Measurements from ENCODE around the gene NT5DC1. TPM values are rescaled to one million over a fixed set of nuclear protein-coding genes. Genes with fewer than 3 reads are reported as not detected.

NT5DC1 gene
- total RNA-seq, 1 experiment from 2014 or later: 63.7 TPM

- Histone ChIP-seq H3K27ac (ENCODE audit: low read depth, low read length) (no peak overlapping the region), H3K36me3 (ENCODE audit: control insufficient read depth in 1 of 2, insufficient read depth in 2 of 2, low read length in 2 of 2) (no peaks in the 10 kb centered on the region)
Measured at GRCh38 chr6:116057766-116058165, 42.9 kb upstream of the NT5DC1 start.

GRCh38 chr6:116059713-116060571 is 40.7 kb upstream of the NT5DC1 start:
- BruUV-seq (replicated peaks): TSS peak; percentile 69
- intact Hi-C loops (cut with micrococcal nuclease): loop anchor here (1.0 kb wide), 1 partner anchor 49 kb away; no protein-coding TSS in a partner anchor
- no peaks in the 10 kb centered on the region for H3K9me3 ChIP-seq (ENCODE audit: control insufficient read depth in 1 of 2, insufficient read depth in 1 of 2, low read depth in 1 of 2, low read length in 2 of 2)
- H3K27me3 ChIP-seq (ENCODE audit: insufficient read depth, low read length): no peaks in the 10 kb centered on the region
- ChIA-PET RAD21 (ENCODE audit: low non-redundant PET in 1 of 2, low total read pairs in 2 of 2, uncharacterized antibody in 2 of 2, unreplicated experiment in 2 of 2) (no interaction called here), CTCF (interaction anchor here (0.8 to 2.3 kb wide), 14 partner anchors 9 to 58 kb away, joined by 3 to 14 read pairs (median 4); partner anchors contain the start of gene NT5DC1), POLR2A (interaction anchor here (0.9 to 1.8 kb wide), 6 partner anchors 8 to 47 kb away, joined by 3 to 11 read pairs (median 4); no protein-coding TSS in a partner anchor)
- DNase-seq (ENCODE audit: low read depth, low spot score) (no peak), ATAC-seq (peak; percentile 67)
- H3K9ac ChIP-seq (ENCODE audit: low read length): peak overlapping the region; percentile 57
- peak overlapping the region; percentile 85 for H3K27ac ChIP-seq (ENCODE audit: low read depth, low read length)
- no peaks in the 10 kb centered on the region for H3K36me3 ChIP-seq (ENCODE audit: control insufficient read depth in 1 of 2, insufficient read depth in 2 of 2, low read length in 2 of 2)
- H3K4me1 ChIP-seq (ENCODE audit: control insufficient read depth in 1 of 2, insufficient read depth in 2 of 2, low read length in 2 of 2): peaks cover 10 to 28% of the 10 kb centered on the region in 2 experiments; a peak in 3 of 4 replicates
- H2AFZ ChIP-seq (ENCODE audit: low read depth, low read length, poor library complexity, severe bottlenecking): peak overlapping the region; percentile 88
- H3K4me2 ChIP-seq (ENCODE audit: low read length): peak overlapping the region; percentile 90
- H4K20me1 ChIP-seq (ENCODE audit: insufficient read depth): no peaks in the 10 kb centered on the region
- peak overlapping the region; percentile 52 to 61 for H3K4me3 ChIP-seq (replicated peaks in 1 of 2; ENCODE audit: low read depth in 1 of 2, low read length in 2 of 2)
- H3K9me2 ChIP-seq (ENCODE audit: insufficient read depth): no peaks in the 10 kb centered on the region
- no peaks in the 10 kb centered on the region for H3K79me2 ChIP-seq (ENCODE audit: insufficient read depth, low read length)
- TF ChIP-seq, protein P1, sequence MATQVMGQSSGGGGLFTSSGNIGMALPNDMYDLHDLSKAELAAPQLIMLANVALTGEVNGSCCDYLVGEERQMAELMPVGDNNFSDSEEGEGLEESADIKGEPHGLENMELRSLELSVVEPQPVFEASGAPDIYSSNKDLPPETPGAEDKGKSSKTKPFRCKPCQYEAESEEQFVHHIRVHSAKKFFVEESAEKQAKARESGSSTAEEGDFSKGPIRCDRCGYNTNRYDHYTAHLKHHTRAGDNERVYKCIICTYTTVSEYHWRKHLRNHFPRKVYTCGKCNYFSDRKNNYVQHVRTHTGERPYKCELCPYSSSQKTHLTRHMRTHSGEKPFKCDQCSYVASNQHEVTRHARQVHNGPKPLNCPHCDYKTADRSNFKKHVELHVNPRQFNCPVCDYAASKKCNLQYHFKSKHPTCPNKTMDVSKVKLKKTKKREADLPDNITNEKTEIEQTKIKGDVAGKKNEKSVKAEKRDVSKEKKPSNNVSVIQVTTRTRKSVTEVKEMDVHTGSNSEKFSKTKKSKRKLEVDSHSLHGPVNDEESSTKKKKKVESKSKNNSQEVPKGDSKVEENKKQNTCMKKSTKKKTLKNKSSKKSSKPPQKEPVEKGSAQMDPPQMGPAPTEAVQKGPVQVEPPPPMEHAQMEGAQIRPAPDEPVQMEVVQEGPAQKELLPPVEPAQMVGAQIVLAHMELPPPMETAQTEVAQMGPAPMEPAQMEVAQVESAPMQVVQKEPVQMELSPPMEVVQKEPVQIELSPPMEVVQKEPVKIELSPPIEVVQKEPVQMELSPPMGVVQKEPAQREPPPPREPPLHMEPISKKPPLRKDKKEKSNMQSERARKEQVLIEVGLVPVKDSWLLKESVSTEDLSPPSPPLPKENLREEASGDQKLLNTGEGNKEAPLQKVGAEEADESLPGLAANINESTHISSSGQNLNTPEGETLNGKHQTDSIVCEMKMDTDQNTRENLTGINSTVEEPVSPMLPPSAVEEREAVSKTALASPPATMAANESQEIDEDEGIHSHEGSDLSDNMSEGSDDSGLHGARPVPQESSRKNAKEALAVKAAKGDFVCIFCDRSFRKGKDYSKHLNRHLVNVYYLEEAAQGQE (IDR thresholded peaks at IDR 0.05; ENCODE audit: low read depth): no peak
- 0 out of 2 replicates have a peak, but pooled peaks have one; percentile 50 for TF ChIP-seq SIN3A (IDR thresholded peaks at IDR 0.05; ENCODE audit: low read depth)
- TF ChIP-seq ZNF274 (IDR thresholded peaks at IDR 0.05; ENCODE audit: low read depth, low read length): no peak
- TF ChIP-seq CBX3 (IDR thresholded peaks at IDR 0.05; ENCODE audit: low read depth): peak; percentile 43; the same call in 1 of the 2 replicates
- TF ChIP-seq, protein P2, sequence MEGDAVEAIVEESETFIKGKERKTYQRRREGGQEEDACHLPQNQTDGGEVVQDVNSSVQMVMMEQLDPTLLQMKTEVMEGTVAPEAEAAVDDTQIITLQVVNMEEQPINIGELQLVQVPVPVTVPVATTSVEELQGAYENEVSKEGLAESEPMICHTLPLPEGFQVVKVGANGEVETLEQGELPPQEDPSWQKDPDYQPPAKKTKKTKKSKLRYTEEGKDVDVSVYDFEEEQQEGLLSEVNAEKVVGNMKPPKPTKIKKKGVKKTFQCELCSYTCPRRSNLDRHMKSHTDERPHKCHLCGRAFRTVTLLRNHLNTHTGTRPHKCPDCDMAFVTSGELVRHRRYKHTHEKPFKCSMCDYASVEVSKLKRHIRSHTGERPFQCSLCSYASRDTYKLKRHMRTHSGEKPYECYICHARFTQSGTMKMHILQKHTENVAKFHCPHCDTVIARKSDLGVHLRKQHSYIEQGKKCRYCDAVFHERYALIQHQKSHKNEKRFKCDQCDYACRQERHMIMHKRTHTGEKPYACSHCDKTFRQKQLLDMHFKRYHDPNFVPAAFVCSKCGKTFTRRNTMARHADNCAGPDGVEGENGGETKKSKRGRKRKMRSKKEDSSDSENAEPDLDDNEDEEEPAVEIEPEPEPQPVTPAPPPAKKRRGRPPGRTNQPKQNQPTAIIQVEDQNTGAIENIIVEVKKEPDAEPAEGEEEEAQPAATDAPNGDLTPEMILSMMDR (IDR thresholded peaks at IDR 0.05 in 2 of 3, conservative IDR thresholded peaks at IDR 0.05 in 1 of 3; ENCODE audit: borderline replicate concordance in 1 of 3, insufficient read depth in 1 of 3, low read depth in 2 of 3, low read length in 2 of 3): no peak
- no peak for TF ChIP-seq SRF (IDR thresholded peaks at IDR 0.05; ENCODE audit: low read depth)
- peak; percentile 78 for TF ChIP-seq EGR1 (IDR thresholded peaks at IDR 0.05; ENCODE audit: low read depth)
- no peak for TF ChIP-seq POLR2A (IDR thresholded peaks at IDR 0.05; ENCODE audit: borderline replicate concordance, extremely low read depth, insufficient read depth, insufficient read length)
- no peak for TF ChIP-seq TCF7L2 (IDR thresholded peaks at IDR 0.05; ENCODE audit: borderline replicate concordance, extremely low read depth, insufficient read depth, insufficient read length)
- no peak for TF ChIP-seq EZH2 (IDR thresholded peaks at IDR 0.05)
- no peak for TF ChIP-seq YY1 (IDR thresholded peaks at IDR 0.05; ENCODE audit: extremely low read depth, insufficient replicate concordance, low read depth, low read length)
- peak; percentile 37; the same call in 1 of the 2 replicates for TF ChIP-seq FOSL1 (IDR thresholded peaks at IDR 0.05; ENCODE audit: low read depth)
- peak; percentile 45; the same call in 1 of the 2 replicates for TF ChIP-seq SP1 (IDR thresholded peaks at IDR 0.05; ENCODE audit: low read depth)

More at GRCh38 chr6:116057766-116058165, 42.9 kb upstream of the NT5DC1 start:
- Histone ChIP-seq H4K20me1 (ENCODE audit: insufficient read depth) (no peaks in the 10 kb centered on the region), H3K4me2 (ENCODE audit: low read length) (no peak overlapping the region), H3K9me3 (ENCODE audit: control insufficient read depth in 1 of 2, insufficient read depth in 1 of 2, low read depth in 1 of 2, low read length in 2 of 2) (no peaks in the 10 kb centered on the region), H3K27me3 (ENCODE audit: insufficient read depth, low read length) (no peaks in the 10 kb centered on the region), H3K4me1 (ENCODE audit: control insufficient read depth in 1 of 2, insufficient read depth in 2 of 2, low read length in 2 of 2) (peaks cover 10 to 28% of the 10 kb centered on the region in 2 experiments; a peak in 3 of 4 replicates), H2AFZ (ENCODE audit: low read depth, low read length, poor library complexity, severe bottlenecking) (no peak overlapping the region), H3K9me2 (ENCODE audit: insufficient read depth) (no peaks in the 10 kb centered on the region), H3K79me2 (ENCODE audit: insufficient read depth, low read length) (no peaks in the 10 kb centered on the region), H3K4me3 (replicated peaks in 1 of 2; ENCODE audit: low read depth in 1 of 2, low read length in 2 of 2) (no peak overlapping the region), H3K9ac (ENCODE audit: low read length) (no peak overlapping the region)
- no TSS peak for BruUV-seq (replicated peaks)
- ATAC-seq: no peak
- ChIA-PET CTCF (no interaction called here), POLR2A (no interaction called here), RAD21 (ENCODE audit: low non-redundant PET in 1 of 2, low total read pairs in 2 of 2, uncharacterized antibody in 2 of 2, unreplicated experiment in 2 of 2) (no interaction called here)
- DNase-seq (ENCODE audit: low read depth, low spot score): no peak
- no peak for TF ChIP-seq JUND (IDR thresholded peaks at IDR 0.05)
- intact Hi-C loops (cut with micrococcal nuclease): no loop called here
